ENCODE measurements around the gene STK38.
"Not testable (repeated sequence)": the region's sequence is repeated elsewhere in the genome, so short reads cannot be mapped to it uniquely, and the experiment has no call there.

Gene STK38

DNA sequence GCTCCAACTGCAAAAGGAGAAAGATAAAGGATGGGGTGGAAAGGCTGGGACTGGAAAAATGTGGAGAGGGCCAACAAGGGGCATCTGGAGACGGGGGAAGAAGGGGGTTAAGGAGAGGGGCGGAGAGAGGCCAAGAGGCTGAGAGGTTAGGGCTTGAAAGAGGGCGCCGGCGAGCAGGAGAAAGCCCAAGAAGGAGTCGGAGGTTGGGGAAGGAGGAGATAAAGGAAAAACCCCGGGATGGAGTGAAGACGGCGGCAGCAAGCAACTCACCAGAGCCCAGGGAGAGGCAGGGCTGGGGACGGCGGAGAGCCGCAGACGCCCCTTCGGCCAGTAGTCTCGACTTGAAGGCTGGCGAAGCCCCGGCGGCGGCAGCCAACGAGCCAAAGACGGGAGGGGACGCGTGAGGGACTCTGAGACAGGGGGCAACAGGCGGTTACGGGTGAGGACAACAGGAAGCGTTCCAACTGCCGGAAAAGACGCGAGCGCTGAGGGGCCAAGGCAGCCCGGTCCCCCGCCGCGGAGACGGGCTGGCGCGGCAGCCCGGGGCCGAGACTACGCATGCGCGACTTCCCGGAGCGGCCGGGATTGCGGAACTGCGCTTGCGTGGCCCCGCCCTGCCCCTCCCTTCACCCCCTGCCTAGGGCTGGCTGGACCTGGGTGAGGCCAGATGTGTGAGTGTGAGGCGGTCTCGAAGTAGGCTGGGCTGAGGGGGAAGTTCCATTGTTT, at the start of gene STK38:
TSS of gene STK38 (minus strand) at position 560 of the 726 bp plus-strand sequence. CDS start 7,277 bp downstream, outside the sequence.
- DNase-seq (ENCODE audit: low read depth), result peak; percentile 89

- DNase-seq (ENCODE audit: low read depth), result no peak
These were observed 49.1 kb upstream of the STK38 start for GRCh38 chr6:36596356-36596755.

- DNase-seq (ENCODE audit: low read depth), result no peak
These were observed 47.8 kb upstream of the STK38 start for GRCh38 chr6:36594816-36595643.

DNA sequence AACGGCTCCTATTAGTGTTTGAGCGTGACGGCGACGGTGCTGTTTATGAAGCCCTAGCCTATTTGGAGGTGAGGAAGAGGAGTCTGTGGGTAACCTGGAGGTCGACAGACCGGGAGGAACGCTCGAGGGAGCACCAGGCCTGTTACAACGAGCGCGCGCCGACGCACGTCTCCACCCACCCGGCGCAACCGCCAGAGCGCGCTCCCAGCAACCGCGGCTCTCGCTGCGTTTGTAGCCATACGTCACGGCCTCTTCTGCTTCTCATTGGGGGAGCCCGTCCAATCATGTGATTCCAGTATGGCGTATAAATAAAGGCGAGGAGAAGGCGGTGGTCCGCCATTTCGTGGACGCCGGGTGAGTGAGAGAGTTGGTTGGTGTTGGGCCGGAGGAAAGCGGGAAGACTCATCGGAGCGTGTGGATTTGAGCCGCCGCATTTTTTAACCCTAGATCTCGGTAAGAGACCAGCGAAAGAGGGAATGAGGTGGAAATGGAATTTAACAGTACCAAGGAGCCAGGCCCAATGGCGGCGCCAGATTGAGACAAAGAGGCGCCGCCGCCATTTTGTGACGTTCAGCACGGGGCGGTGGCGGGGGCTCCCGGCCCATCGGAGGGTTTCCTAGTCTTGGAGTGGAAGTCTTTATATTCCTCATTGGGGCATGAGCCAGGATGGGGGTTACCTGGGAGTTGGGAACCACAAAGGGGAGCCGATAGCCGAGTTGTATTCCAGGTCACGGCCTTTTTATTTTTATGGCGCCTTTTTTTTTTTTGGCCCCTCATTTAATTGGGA, 46.9 kb upstream of the STK38 start, which contains the start of gene SRSF3:
TSS of gene SRSF3 (plus strand) at position 334 of the 787 bp plus-strand sequence. CDS start 2,401 bp downstream, outside the sequence.
- DNase-seq (ENCODE audit: low read depth), result peak; percentile 83

DNA sequence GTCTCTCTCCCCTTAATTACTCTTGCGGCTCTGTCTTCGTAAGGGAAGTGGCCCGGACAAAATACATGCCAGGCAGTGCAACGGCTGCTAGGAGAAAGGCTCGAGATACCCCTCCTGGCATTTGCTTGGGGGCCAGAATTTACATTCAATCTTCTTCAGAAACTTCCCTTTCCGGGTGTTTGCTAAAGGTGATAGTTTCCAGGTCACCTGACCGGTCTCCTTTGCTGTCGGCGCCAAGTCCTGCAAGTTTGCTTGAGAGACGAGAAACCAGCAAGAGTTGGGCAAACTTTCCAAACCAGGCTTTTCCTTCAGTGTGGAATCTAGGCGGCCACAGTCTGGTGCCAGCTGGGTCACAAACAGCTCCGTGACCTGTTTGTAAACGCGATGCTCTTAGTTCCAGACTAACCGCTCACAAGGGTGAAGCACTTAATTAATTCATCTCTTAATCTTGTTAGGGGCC, 46.3 kb upstream of the STK38 start:
- no peak for DNase-seq (ENCODE audit: low read depth)

DNA sequence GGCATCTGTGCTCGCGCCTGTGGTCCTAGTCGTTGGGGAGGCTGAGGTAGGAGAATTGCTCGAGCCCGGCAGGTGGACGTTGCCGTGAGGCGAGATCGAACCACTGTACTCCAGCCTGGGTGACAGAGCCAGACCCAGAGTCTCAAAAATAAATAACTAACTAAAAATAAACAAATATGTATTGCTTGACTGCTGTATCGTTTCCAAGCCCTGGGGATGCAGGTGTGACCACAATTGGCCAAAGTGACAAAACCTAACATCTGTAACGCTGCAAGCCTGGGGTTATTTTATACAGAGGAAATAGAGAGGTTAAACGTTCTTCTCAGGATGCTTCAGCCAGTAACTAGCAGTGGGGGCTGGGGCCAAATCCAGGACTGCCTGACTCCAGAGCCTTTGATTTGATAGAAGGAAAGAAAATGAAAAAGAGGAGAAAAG, 45.0 kb upstream of the STK38 start:
- DNase-seq (ENCODE audit: low read depth), result no peak

DNA sequence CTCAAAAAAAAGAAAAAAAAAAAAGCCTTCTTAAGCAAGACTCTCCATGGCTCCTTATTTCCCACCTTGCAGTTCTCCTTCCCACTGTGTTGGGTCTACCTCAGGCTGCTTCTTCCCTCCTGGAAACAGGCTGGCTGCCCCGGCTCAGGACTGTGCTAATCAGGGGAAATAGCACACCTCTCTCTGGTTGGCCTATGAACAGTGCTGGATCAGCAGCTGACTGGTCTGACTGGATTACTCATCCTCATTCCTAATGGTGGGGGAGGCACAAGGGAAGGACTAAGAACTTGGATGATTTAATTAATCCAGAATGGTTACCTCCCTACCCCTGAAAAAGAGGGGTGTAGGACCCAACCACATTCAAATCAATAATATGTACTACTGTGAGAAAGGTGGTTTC, 43.0 kb upstream of the STK38 start:
- DNase-seq (ENCODE audit: low read depth), result no peak

DNA sequence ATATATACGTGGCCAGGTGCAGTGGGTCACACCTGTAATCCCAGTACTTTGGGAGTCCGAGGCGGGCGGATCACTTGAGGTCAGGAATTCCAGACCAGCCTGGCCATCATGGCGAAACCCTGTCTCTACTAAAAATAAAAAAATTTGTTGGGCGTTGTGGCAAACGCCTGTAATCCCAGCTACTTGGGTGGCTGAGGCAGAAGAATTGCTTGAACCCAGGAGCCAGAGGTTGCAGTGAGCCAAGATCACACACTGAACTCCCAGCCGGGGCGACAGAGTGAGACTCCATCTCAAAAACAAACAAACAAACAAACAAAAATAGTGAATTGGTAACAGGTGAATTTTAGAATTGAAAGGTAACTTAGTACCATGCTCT, 41.7 kb upstream of the STK38 start:
- not testable (repeated sequence) for DNase-seq (ENCODE audit: low read depth)

DNA sequence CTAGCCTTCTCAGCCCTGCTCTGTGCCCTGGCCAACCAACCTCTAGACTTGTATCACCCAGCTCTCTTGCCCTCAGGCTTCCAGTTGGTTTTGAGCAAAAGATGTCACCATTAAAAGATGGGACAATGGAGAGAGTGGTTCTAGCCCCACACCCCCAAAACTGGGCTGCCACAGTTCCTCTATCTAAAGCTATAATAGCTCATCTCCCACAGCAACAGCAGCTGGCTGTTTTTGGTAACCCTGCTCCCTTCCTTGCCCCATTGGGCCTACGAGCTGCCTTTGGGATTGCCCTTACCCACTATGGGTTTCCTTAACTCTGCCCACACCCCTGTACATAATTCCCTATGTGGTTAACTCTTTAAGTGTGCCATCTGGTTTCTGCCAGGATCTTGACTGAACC, 39.3 kb upstream of the STK38 start:
- DNase-seq (ENCODE audit: low read depth), result no peak

GRCh38 chr6:36581716-36582115, 34.4 kb upstream of the STK38 start:
- no peak for DNase-seq (ENCODE audit: low read depth)

GRCh38 chr6:36580184-36580526, 32.9 kb upstream of the STK38 start:
- no peak for DNase-seq (ENCODE audit: low read depth)

DNA sequence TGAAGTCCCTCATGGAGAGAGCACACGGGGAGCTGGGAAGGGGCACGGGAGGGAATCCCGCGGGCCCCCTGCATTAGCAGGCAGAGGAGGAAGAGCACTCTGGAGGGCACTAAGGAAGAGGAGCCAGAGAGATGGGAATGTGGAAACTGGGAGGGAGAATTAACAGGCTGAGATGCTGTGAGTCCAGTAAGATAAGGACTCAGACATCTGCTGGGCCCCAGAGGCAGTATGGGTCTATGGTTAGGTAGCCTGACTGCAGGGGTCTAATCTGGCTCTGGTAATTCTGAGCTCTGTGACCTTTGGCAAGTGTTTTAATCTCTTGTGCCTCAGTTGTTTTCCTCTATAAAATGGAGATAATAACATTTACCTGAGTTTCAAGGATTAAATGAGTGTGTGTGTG, 31.2 kb upstream of the STK38 start:
- no peak for DNase-seq (ENCODE audit: low read depth)

- DNase-seq (ENCODE audit: low read depth), result no peak
These were observed 30.8 kb upstream of the STK38 start for GRCh38 chr6:36578030-36578429.

DNA sequence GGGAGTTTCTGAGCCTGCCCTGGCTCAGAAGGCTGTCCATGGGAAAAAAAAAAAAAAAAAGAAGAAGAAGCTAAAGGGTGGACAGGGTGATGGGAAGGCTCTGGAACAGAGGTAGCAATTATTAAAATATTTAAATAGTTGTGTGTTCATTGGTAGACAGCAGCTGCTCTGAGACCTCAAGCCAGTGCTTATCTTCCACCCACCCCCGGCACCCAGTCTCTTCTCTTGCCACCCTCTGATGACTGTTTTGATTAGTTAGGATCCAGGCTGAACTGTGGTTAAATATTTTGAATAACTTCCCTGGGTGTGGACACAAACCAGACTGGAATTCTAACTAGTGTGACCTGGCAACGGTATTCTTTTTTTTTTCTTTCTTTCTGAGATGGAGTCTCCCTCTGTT, 30.0 kb upstream of the STK38 start:
- no peak for DNase-seq (ENCODE audit: low read depth)

- no peak for DNase-seq (ENCODE audit: low read depth)
These were observed 29.3 kb upstream of the STK38 start for GRCh38 chr6:36576578-36576977.

- no peak for DNase-seq (ENCODE audit: low read depth)
These were observed 27.4 kb upstream of the STK38 start for GRCh38 chr6:36574679-36575078.

DNA sequence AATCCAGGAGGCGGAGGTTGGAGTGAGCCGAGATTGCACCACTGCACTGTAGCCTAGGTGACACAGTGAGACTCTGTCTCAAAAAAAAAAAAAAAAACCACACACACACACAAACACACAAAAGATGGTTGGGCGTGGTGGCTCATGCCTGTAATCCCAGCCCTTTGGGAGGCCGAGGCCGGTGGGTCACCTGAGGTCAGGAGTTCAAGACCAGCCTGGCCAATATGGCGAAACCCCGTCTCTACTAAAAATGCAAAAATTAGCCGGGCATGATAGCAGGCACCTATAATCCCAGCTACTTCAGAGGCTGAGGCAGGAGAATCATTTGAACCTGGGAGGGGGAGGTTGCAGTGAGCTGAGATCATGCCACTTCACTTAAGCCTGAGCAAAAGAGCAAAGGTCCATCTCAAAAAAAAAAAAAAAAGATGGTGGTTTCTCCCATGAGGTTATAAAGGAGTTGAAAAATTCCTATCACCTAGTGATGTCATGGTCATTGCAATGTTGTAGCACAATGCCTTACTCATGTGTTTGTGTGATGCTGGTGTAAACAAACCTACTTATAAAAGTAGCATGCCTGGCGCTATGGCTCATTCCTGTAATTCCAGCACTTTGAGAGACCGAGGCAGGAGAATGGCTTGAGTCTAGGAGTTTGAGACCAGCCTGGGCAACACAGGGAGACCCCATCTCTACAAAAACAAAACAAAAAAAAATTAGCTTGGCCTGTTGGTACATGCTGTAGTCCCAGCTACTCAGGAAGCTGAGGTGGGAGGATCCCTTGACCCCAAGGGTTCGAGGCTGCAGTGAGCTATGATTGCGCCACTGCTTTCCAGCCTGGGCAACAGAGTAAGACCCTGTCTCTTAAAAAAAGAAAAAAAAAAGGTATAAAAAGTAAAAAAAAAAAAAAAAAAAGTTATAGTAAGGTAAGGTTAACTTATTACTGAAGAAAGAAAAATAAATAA, 25.4 kb upstream of the STK38 start:
- not testable (repeated sequence) for DNase-seq (ENCODE audit: low read depth)

- no peak for DNase-seq (ENCODE audit: low read depth)
These were observed 24.1 kb upstream of the STK38 start for GRCh38 chr6:36571122-36572043.

- no peak for DNase-seq (ENCODE audit: low read depth)
These were observed 23.0 kb upstream of the STK38 start for GRCh38 chr6:36570264-36570663.

DNA sequence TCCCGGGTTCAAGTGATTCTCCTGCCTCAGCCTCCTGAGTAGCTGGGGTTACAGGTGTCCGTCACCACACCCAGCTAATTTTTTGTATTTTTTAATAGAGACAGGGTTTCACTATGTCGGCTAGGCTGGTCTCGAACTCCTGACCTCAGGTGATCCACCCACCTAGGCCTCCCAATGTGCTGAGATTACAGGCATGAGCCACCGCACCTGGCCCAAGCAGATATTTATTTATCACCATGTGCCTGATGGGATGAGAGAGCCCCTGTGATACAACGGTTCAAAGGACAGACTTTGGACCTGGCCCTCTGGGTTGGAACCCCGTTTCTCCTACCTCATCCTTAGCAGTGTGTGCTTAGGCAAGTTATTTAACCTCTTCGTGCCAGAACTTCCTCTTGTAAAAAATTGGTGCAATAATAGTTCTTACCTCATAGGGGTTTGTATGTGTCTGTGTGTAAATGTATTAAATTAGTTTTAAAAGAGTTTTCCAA, 19.2 kb upstream of the STK38 start:
- DNase-seq (ENCODE audit: low read depth), result no peak
